Ovary (tissue), 9 donors: Measurements from ENCODE around the gene TECPR2. TPM values are rescaled to one million over a fixed set of nuclear protein-coding genes. Genes with fewer than 3 reads are reported as not detected.
A peak's percentile ranks its signal among the peaks of the same experiment; 100 is the strongest.
"Not testable (repeated sequence)": the region's sequence is repeated elsewhere in the genome, so short reads cannot be mapped to it uniquely, and the experiment has no call there.

ENCODE experiments used
- DNase-seq, 5 donors: peaks; one replicate each; pipeline ENCODE4 v3.0.0-alpha.2; 2019 to 2020
- H3K27ac ChIP-seq, 2 donors: fragments of 200-600 bp; one replicate each; pipeline versions ENCODE4 v1.5.1 to v1.8.0; 2019 to 2022
- H3K27me3 ChIP-seq: fragments of 200-600 bp; one replicate; pipeline ENCODE4 v1.8.0; 2022
- H3K36me3 ChIP-seq: fragments of 200-600 bp; sonication (generic); one replicate; pipeline ENCODE4 v1.5.1; 2019
- H3K4me1 ChIP-seq: one replicate; pipeline ENCODE4 v1.8.1; 2013; ENCODE audit warnings: mild to moderate bottlenecking, moderate library complexity; ENCODE audit not compliant: insufficient read depth
- H3K4me3 ChIP-seq: fragments of 200-600 bp; sonication (generic); one replicate; pipeline ENCODE4 v1.5.1; 2017
- H3K9me3 ChIP-seq, 2 donors: fragments of 200-600 bp in 1 of 2; sonication (generic) in 1 of 2; one replicate each; pipeline versions ENCODE4 v1.5.1 to v1.8.1; 2013 to 2019; ENCODE audit warnings: mild to moderate bottlenecking in 1 of 2, moderate library complexity in 1 of 2
- EP300 ChIP-seq: sonication (generic); formaldehyde crosslinking; IDR thresholded peaks from one replicate; pipeline ENCODE4 v1.6.1; 2017; ENCODE audit warnings: antibody characterized with exemption
- POLR2A ChIP-seq: fragments of 450-650 bp; IDR thresholded peaks from one replicate; pipeline ENCODE4 v1.6.1; 2017; ENCODE audit warnings: antibody characterized with exemption, mild to moderate bottlenecking, moderate library complexity
- WGBS, 3 donors: extraction: QIAGEN DNeasy Blood & Tissue Kit in 1 of 3; methylation state at CpG; one replicate each; pipeline versions ENCODE4 v1.1.5 to v1.1.7; 2013 to 2017; 5-methylcytosine and 5-hydroxymethylcytosine counted together
- intact Hi-C, 4 donors: fragments of 100-400 bp; cut with DNase I; formaldehyde crosslinking; loops; one replicate each; pipeline versions ENCODE4 v1.11.0 to v1.15.1; 2022 to 2023
- polyA plus RNA-seq, 2 donors: library from polyadenylated mRNA; stranded (reverse); fragments of 200-250 nt in 1 of 2; fragments of 350-450 nt in 1 of 2; fragmentation: Illumina TruSeq in 1 of 2; extraction: RNeasy Lipid Tissue Mini Kit (QIAGEN cat#74804) in 1 of 2; gene quantifications; one replicate each; pipeline ENCODE4 v1.2.3, GENCODE V29; 2013 to 2014
- total RNA-seq, 7 donors: library from RNA; depleted of rRNA in 2 of 7; stranded (reverse); fragments of >200 nt in 2 of 7; fragmentation: NEBNext Ultra II Directional in 3 of 7; extraction: Animal tissue kit (Norgen Biotek cat#: 25700) in 3 of 7; gene quantifications; one replicate each; pipeline versions ENCODE4 v1.1.0 to v1.2.4, GENCODE V29; 2016 to 2023
- TF ChIP-seq, protein P1 (sequence below), 3 donors: fragments of 450-650 bp in 2 of 3; fragments of 200-600 bp in 1 of 3; IDR thresholded peaks; one replicate each; pipeline versions ENCODE4 v1.5.1 to v1.8.0; 2016 to 2022; ENCODE audit warnings: antibody characterized with exemption in 3 of 3, mild to moderate bottlenecking in 1 of 3
- donor health status: DM: no; HTN: no; CAD: no; lungs with moderate emphysema.
- donor health status: DM: no; HTN: no; CAD: no.
- donor health status: Bipolar disorder and iron deficiency.
- donor health status: DM: yes; HTN: yes; CAD: no.
- donor health status: DM: no; HTN: no; CAD: no.
- donor health status: DM: yes; HTN: yes; CAD: no.

The TECPR2 gene
- total and polyA plus RNA-seq, 9 donors = 8.6 to 29.3 (median 25.8) TPM

DNA sequence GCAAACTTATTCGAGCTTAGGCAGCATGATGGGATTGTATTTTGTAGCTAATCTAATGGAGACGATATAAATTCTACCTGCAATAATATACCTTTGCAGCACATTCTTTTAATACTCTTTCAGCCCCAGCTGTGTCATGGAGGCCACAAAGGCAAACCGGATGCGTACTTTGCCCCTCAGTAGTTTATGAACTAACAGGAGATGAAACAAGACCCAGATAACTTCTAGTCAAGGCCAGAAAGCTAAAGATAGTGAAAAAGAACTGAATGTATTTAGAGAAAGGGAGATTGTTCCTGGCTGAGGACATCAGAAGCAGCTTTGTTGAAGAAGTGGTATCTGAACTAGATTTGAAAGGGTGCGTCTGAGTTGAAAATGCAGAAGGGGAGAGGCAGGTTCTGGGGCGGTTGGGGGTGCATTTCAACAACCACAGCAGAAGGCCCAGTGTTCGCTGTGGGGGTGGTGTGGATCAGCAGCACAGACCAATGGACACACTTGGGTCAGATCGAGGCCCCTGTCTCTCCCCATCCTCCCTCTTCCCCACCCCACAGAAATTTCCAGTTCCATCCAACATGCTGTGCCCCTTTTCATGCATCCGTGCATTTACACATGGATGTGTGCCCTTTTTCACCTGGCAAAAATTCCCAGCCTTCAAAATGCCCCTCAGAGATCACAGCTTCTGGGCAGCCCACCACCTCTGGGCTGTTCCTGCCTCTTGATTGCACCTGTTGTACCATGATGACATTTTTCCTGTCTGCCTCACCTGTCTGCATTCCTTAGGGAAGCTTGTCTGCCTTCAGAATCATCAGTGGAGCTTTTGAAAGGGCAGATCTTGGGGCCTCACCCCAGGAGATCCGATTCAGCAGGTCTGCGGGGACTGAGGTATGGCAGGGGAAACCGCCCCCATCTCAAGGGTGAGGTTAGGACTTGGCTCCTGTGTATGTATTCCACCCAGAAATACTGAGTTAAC lies 41.0 kb upstream of the TECPR2 start:
- Histone ChIP-seq H3K9me3 (no peaks in the 10 kb centered on the region), H3K4me3 (no peak overlapping the region), H3K27me3 (no peaks in the 10 kb centered on the region), H3K4me1 (peaks cover 11% of the 10 kb centered on the region), H3K36me3 (no peaks in the 10 kb centered on the region), H3K27ac (no peak overlapping the region)
- WGBS, 3 donors = 77 to 84% (median 81%) methylated on average over 12 of the region's 12 CpGs
- no peak for DNase-seq
- intact Hi-C loops = no loop called here
- no peak for TF ChIP-seq POLR2A
- no peak for TF ChIP-seq EP300
- TF ChIP-seq, protein P1, sequence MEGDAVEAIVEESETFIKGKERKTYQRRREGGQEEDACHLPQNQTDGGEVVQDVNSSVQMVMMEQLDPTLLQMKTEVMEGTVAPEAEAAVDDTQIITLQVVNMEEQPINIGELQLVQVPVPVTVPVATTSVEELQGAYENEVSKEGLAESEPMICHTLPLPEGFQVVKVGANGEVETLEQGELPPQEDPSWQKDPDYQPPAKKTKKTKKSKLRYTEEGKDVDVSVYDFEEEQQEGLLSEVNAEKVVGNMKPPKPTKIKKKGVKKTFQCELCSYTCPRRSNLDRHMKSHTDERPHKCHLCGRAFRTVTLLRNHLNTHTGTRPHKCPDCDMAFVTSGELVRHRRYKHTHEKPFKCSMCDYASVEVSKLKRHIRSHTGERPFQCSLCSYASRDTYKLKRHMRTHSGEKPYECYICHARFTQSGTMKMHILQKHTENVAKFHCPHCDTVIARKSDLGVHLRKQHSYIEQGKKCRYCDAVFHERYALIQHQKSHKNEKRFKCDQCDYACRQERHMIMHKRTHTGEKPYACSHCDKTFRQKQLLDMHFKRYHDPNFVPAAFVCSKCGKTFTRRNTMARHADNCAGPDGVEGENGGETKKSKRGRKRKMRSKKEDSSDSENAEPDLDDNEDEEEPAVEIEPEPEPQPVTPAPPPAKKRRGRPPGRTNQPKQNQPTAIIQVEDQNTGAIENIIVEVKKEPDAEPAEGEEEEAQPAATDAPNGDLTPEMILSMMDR (IDR thresholded peaks at IDR 0.05) = no peak

DNA sequence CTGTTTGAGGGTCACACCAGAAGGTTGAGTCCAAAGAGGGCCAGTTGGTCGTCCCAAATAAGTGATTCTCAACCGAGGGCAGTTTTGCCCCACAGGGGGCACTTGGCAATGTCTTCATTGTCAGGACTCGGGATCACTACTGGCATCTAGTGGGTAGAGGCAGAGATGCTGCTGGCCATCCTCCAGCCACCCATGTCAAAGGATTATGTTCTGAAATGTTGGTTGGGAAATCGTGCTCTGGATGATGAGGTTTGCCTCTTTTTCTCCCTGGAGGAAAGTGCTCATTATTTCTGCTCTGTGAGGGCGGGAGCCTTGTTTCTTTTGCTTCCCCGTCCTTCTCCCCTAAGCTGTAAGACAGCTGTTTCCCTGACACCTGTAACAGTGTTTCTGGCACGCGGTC lies 39.6 kb upstream of the TECPR2 start:
- intact Hi-C loops = no loop called here
- H3K36me3 ChIP-seq = no peaks in the 10 kb centered on the region
- H3K27me3 ChIP-seq = no peaks in the 10 kb centered on the region
- peak; percentile 44 to 68 (median 50) for DNase-seq
- H3K9me3 ChIP-seq = no peaks in the 10 kb centered on the region
- TF ChIP-seq, protein P1 (IDR thresholded peaks at IDR 0.05) = peak in 1 of 3 donors; percentile 21
- TF ChIP-seq EP300 = no peak
- WGBS, 3 donors = 35 to 40% (median 36%) methylated on average over 8 of the region's 8 CpGs
- H3K4me3 ChIP-seq = no peak overlapping the region
- no peak overlapping the region for H3K27ac ChIP-seq
- H3K4me1 ChIP-seq = peaks cover 9% of the 10 kb centered on the region

DNA sequence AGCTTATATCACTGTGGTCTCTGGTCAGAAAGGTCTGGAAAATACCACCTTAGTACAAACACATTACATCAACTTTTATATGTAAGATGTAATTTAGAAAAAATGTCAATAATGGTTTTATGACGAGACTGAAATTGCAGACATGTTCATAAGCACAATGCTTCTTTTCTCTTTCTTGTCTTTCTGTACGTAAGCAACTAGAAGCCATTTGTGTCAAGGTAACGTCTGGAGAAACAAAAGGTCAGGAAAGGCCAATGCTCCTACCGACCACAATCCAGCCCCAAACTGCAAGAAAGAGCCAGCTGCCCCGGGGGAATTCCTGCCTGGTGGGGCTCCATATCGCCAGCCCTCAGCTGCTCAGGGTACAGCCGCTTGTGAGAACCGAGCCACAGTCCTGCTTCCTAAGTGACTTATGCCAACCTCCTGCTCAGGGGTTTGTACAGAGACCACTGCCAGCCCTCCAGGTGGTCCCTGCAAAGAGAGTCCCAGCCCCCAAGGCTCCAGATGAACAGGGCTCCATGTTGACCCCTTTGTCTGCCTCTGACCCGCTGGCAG lies 36.9 kb upstream of the TECPR2 start:
- 71 to 75% (median 75%) methylated on average over 9 of the region's 9 CpGs for WGBS, 3 donors
- intact Hi-C loops = no loop called here

DNA sequence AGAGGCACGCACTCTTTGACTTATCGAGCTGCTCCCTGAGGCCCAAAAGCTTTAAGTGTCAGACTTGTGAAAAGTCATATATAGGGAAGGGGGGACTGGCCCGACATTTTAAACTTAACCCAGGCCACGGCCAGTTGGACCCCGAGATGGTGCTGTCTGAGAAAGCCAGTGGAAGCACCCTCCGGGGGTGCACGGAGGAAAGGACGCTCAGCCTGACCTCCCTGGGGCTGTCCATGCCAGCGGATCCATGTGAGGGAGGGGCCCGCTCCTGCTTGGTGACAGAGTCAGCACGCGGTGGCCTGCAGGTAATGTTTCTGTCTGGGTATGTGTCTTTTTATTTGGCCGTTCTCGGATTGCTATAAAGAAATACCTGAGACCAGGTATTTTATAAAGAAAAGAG lies 36.2 kb upstream of the TECPR2 start:
- no peaks in the 10 kb centered on the region for H3K36me3 ChIP-seq
- TF ChIP-seq POLR2A (no peak), EP300 (no peak)
- TF ChIP-seq, protein P1 (IDR thresholded peaks at IDR 0.05) = no peak
- 89 to 93% (median 91%) methylated on average over 14 of the region's 14 CpGs for WGBS, 3 donors
- intact Hi-C loops = no loop called here
- H3K9me3 ChIP-seq = no peaks in the 10 kb centered on the region
- H3K27ac ChIP-seq = no peak overlapping the region
- no peaks in the 10 kb centered on the region for H3K27me3 ChIP-seq
- no peaks in the 10 kb centered on the region for H3K4me1 ChIP-seq
- no peak overlapping the region for H3K4me3 ChIP-seq
- DNase-seq = no peak

More for the DNA sequence above, 36.9 kb upstream of the TECPR2 start:
- no peaks in the 10 kb centered on the region for H3K4me1 ChIP-seq
- no peak for DNase-seq
- TF ChIP-seq, protein P1 (IDR thresholded peaks at IDR 0.05) = no peak
- no peaks in the 10 kb centered on the region for H3K27me3 ChIP-seq
- H3K36me3 ChIP-seq = no peaks in the 10 kb centered on the region
- no peak overlapping the region for H3K27ac ChIP-seq
- no peak overlapping the region for H3K4me3 ChIP-seq
- H3K9me3 ChIP-seq = no peaks in the 10 kb centered on the region

DNA sequence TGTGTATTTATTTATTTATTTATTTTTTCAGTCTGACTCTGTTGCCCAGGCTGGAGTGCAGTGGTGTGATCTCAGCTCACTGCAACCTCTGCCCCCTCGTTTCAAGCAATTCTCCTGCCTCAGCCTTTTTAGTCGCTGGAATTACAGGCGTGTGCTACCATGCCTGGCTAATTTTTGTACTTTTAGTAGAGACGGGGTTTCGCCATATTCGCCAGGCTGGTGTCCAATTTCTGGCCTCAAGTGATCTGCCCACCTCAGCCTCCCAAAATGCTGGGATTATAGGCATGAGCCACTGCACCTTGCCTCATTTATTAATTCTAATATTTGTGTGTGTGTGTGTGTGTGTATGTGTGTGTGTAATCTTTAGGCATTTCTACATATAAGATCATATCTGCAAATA lies 33.4 kb upstream of the TECPR2 start:
- H3K27ac ChIP-seq, H3K9me3 ChIP-seq, DNase-seq, intact Hi-C loops, H3K4me1 ChIP-seq, H3K36me3 ChIP-seq, H3K27me3 ChIP-seq, H3K4me3 ChIP-seq: not testable (repeated sequence)
- 81 to 92% (median 86%) methylated on average over 6 of the region's 6 CpGs for WGBS, 3 donors
